HEK293T (cell line): ENCODE results near the gene COL1A1.

Experiments
- ELF4 ChIP-seq: fragments of 450-650 bp; IDR thresholded peaks from 2 replicates; pipeline ENCODE4 v1.6.1; 2017; ENCODE audit warnings: antibody characterized with exemption
- FOXK2 ChIP-seq: fragments of 450-650 bp; IDR thresholded peaks from 2 replicates; pipeline ENCODE4 v1.6.1; 2016; ENCODE audit warnings: mild to moderate bottlenecking
- LEF1 ChIP-seq: fragments of 450-650 bp; IDR thresholded peaks from 2 replicates; pipeline ENCODE4 v1.6.1; 2017; ENCODE audit warnings: mild to moderate bottlenecking, borderline replicate concordance
- TARDBP ChIP-seq: fragments of 450-650 bp; IDR thresholded peaks from 2 replicates; pipeline ENCODE4 v1.6.1; 2016

- no peak for TF ChIP-seq LEF1
- no peak for TF ChIP-seq FOXK2
- no peak for TF ChIP-seq TARDBP
- TF ChIP-seq ELF4: no peak
These were observed 59.7 kb downstream of the COL1A1 start for GRCh38 chr17:50141745-50142110.
